K562 (cell line): Measurements from ENCODE around the gene CCR9. TPM values are rescaled to one million over a fixed set of nuclear protein-coding genes. Genes with fewer than 3 reads are reported as not detected.

Experiments
- ATAC-seq: fragments of 200-7000 bp; cut with Tn5 transposase; 3 replicates; pipeline ENCODE4 v1.9.1; 2020; ENCODE audit warnings: moderate library complexity
- BruUV-seq: library from RNA; stranded (reverse); fragments of 400-500 nt; replicated peaks from 2 replicates; lab custom pipeline; 2021; lab: Mats Ljungman, UMichigan
- CTCF ChIA-PET: fragments of 300-600 bp; formaldehyde crosslinking; extraction: SDS; loops from one replicate; lab custom pipeline; 2021; ENCODE audit warnings: low intra/inter-chr PET ratio; lab: Yijun Ruan, JAX
- POLR2A ChIA-PET: fragments of 300-600, 350-650 bp; sonication (Branson Sonifier 250); formaldehyde crosslinking; extraction: SDS; loops from one replicate; lab custom pipeline; 2021; ENCODE audit warnings: antibody characterized with exemption, inconsistent platforms; lab: Yijun Ruan, JAX
- DNase-seq, 4 experiments: peaks; one replicate each; pipeline versions ENCODE4 v3.0.0 to v3.0.0-alpha.2; 2011 to 2018; ENCODE audit warnings: low spot score in 3 of 4, mixed read lengths in 3 of 4; ENCODE audit errors: extremely low read depth in 1 of 4
- FAIRE-seq: peaks from 2 replicates; lab custom pipeline; 2011; peaks lifted over from hg19 to GRCh38; lab: Jason Lieb, UNC
- H2AFZ ChIP-seq: 2 replicates; pipeline ENCODE4 v1.6.0; 2011; ENCODE audit warnings: low read depth, low read length, control low read depth, inconsistent platforms
- H3K27ac ChIP-seq: fragments of 200-600 bp; 3 replicates; pipeline ENCODE4 v1.8.0; 2011; ENCODE audit warnings: low read depth, mild to moderate bottlenecking, control low read depth, inconsistent platforms, low read length, moderate library complexity, mixed read lengths; ENCODE audit errors: extremely low read depth
- H3K27me3 ChIP-seq, 2 experiments: fragments of 300-600 bp in 1 of 2; 2 replicates in 1 of 2; 3 replicates in 1 of 2; pipeline versions ENCODE4 v1.6.0 to v1.8.0; 2011; ENCODE audit warnings: inconsistent platforms in 2 of 2, low read length in 2 of 2, mild to moderate bottlenecking in 1 of 2, mixed read lengths in 1 of 2, moderate library complexity in 1 of 2; ENCODE audit not compliant: control insufficient read depth in 2 of 2, insufficient read depth in 2 of 2
- H3K36me3 ChIP-seq: fragments of 300-600 bp; 3 replicates; pipeline ENCODE4 v1.8.0; 2011; ENCODE audit warnings: mild to moderate bottlenecking, low read length, inconsistent platforms; ENCODE audit not compliant: control insufficient read depth, insufficient read depth
- H3K4me1 ChIP-seq, 2 experiments: fragments of 200-600 bp in 1 of 2; replicated peaks in 1 of 2; 2 replicates in 1 of 2; 3 replicates in 1 of 2; pipeline versions ENCODE4 v1.5.1 to v1.8.0; 2011; ENCODE audit warnings: inconsistent platforms in 2 of 2, low read length in 2 of 2, mild to moderate bottlenecking in 1 of 2, mixed read lengths in 1 of 2, moderate library complexity in 1 of 2; ENCODE audit not compliant: control insufficient read depth in 2 of 2, insufficient read depth in 2 of 2
- H3K4me2 ChIP-seq: 2 replicates; pipeline ENCODE4 v1.6.1; 2011; ENCODE audit warnings: low read length, control low read depth, inconsistent platforms, mixed read lengths; ENCODE audit not compliant: insufficient read depth
- H3K4me3 ChIP-seq: fragments of 200-600 bp; sonication (generic), shearing (Covaris generic); 2 replicates; pipeline ENCODE4 v1.5.1; 2016; ENCODE audit warnings: control low read depth, inconsistent platforms
- H3K79me2 ChIP-seq: fragments of 200-600 bp; 3 replicates; pipeline ENCODE4 v1.8.0; 2011; ENCODE audit warnings: low read length, inconsistent platforms; ENCODE audit not compliant: control insufficient read depth, insufficient read depth
- H3K9ac ChIP-seq, 2 experiments: 2 replicates each; pipeline versions ENCODE4 v1.6.0 to v1.6.1; 2011; ENCODE audit warnings: low read depth in 2 of 2, low read length in 2 of 2, control low read depth in 1 of 2, inconsistent platforms in 1 of 2, mild to moderate bottlenecking in 1 of 2, mixed read lengths in 1 of 2; ENCODE audit not compliant: insufficient read depth in 1 of 2
- H3K9me1 ChIP-seq: one replicate; pipeline ENCODE4 v1.6.0; 2011; ENCODE audit warnings: inconsistent platforms, mild to moderate bottlenecking, low read length, moderate library complexity; ENCODE audit not compliant: control insufficient read depth, insufficient read depth
- H3K9me3 ChIP-seq: replicated peaks from 2 replicates; pipeline ENCODE4 v1.5.1; 2011; ENCODE audit warnings: low read depth, low read length, inconsistent platforms; ENCODE audit not compliant: control insufficient read depth, insufficient read depth
- H4K20me1 ChIP-seq: replicated peaks from 2 replicates; pipeline ENCODE4 v1.6.1; 2011; ENCODE audit warnings: low read length, inconsistent platforms, mixed read lengths; ENCODE audit not compliant: control insufficient read depth, insufficient read depth
- JUN ChIP-seq, 2 experiments: sonication (generic) in 1 of 2; formaldehyde crosslinking in 1 of 2; IDR thresholded peaks; 2 replicates each; pipeline versions ENCODE4 v1.6.1 to v1.8.0; 2012 to 2022; ENCODE audit warnings: borderline replicate concordance in 2 of 2, mild to moderate bottlenecking in 2 of 2, improper control_type of control experiment in 1 of 2, low read depth in 1 of 2, low read length in 1 of 2, missing genetic modification reagents in 1 of 2
- JUND ChIP-seq, 2 experiments: IDR thresholded peaks; 2 replicates in 1 of 2; 3 replicates in 1 of 2; pipeline ENCODE4 v1.6.1; 2011; ENCODE audit warnings: borderline replicate concordance in 2 of 2, low read depth in 2 of 2, low read length in 2 of 2, improper control_type of control experiment in 1 of 2, missing biosample characterization in 1 of 2, missing genetic modification characterization in 1 of 2, missing genetic modification reagents in 1 of 2
- L3MBTL2 ChIP-seq: fragments of 450-650 bp; IDR thresholded peaks from 2 replicates; pipeline ENCODE4 v1.6.1; 2016; ENCODE audit warnings: mild to moderate bottlenecking, moderate library complexity
- MAFF ChIP-seq: IDR thresholded peaks from 2 replicates; pipeline ENCODE4 v1.6.1; 2012; ENCODE audit warnings: low read length, improper control_type of control experiment
- NFATC3 ChIP-seq: fragments of 450-650 bp; IDR thresholded peaks from 2 replicates; pipeline ENCODE4 v1.6.1; 2017; ENCODE audit warnings: mild to moderate bottlenecking
- SPI1 ChIP-seq: IDR thresholded peaks from 2 replicates; pipeline ENCODE4 v1.6.1; 2011; ENCODE audit warnings: low read depth, low read length, control low read depth, borderline replicate concordance
- ZMIZ1 ChIP-seq, 2 experiments: fragments of 150-350 bp in 1 of 2; IDR thresholded peaks; 2 replicates each; pipeline ENCODE4 v1.6.1; 2012 to 2016; ENCODE audit warnings: low read depth in 2 of 2, low read length in 2 of 2, mild to moderate bottlenecking in 1 of 2, moderate library complexity in 1 of 2
- ZNF398 ChIP-seq: fragments of 250-450 bp; sonication (Bioruptor Pico); IDR thresholded peaks from 2 replicates; pipeline ENCODE4 v1.8.0; 2021; ENCODE audit warnings: moderate library complexity, mild to moderate bottlenecking, inconsistent platforms
- WGBS: fragments of 100-300 bp; shearing (Covaris generic); methylation state at CpG from one replicate; pipeline ENCODE4 v1.1.6; 2016; ENCODE audit warnings: low coverage, mixed read lengths; ENCODE audit not compliant: insufficient coverage; ENCODE audit errors: missing lambda C conversion rate; 5-methylcytosine and 5-hydroxymethylcytosine counted together
- in situ Hi-C: fragments of 300-500 bp; cut with MboI; formaldehyde crosslinking; loops from 4 replicates; pipeline ENCODE4 v1.15.0; 2018; ENCODE audit warnings: inconsistent platforms, mixed read lengths
- intact Hi-C: fragments of 100-400 bp; cut with micrococcal nuclease; formaldehyde crosslinking; loops from 2 replicates; pipeline ENCODE4 v1.14.2; 2022
- polyA plus RNA-seq, 8 experiments: library from polyadenylated mRNA; depleted of rRNA in 4 of 8; stranded (reverse) in 5 of 8; unstranded in 3 of 8; fragments of >200 nt; fragmentation: Nextera tagmentation in 2 of 8; fragmentation: Illumina TruSeq in 1 of 8; extraction: Ambion mirVana in 2 of 8; extraction: Trizol in 1 of 8; gene quantifications; 2 replicates each; pipeline versions ENCODE4 v1.2.1 to v1.2.3, GENCODE V29; 2011 to 2014; ENCODE audit warnings: inconsistent platforms in 1 of 8, missing spikeins in 1 of 8
- total RNA-seq, 7 experiments: library from RNA; depleted of rRNA in 6 of 7; stranded (reverse); fragments of >200 nt in 6 of 7; fragmentation: Illumina TruSeq in 2 of 7; extraction: Trizol in 2 of 7; gene quantifications; 2 replicates each; pipeline versions ENCODE4 v1.2.1 to v1.2.3, GENCODE V29; 2011 to 2021; ENCODE audit warnings: low replicate concordance in 1 of 7

CCR9 gene
- total and polyA plus RNA-seq, 9 of the 15 experiments (the other 6 are each of a cell fraction or from before 2014, with no cell fraction given), result not detected

GRCh38 chr3:45858809-45859543, 27.4 kb upstream of the CCR9 start (continued):
- TF ChIP-seq ZMIZ1 (IDR thresholded peaks at IDR 0.05; ENCODE audit: low read depth in 2 of 2, low read length in 2 of 2) (peak in 1 of 2 experiments; percentile 80; a peak in 2 of 4 replicates), SPI1 (peak; percentile 60; the same call in 1 of the 2 replicates)

GRCh38 chr3:45860481-45860880, 25.9 kb upstream of the CCR9 start:
- Histone ChIP-seq H2AFZ (peak overlapping the region; percentile 47; the same call in 1 of the 2 replicates), H3K79me2 (no peaks in the 10 kb centered on the region), H3K9me1 (no peaks in the 10 kb centered on the region), H3K27ac (no peak overlapping the region), H3K4me1 (peaks cover 0 to 29% of the 10 kb centered on the region in 2 experiments; a peak in 2 of 5 replicates), H3K36me3 (no peaks in the 10 kb centered on the region), H3K4me2 (no peak overlapping the region), H3K27me3 (peaks cover 0 to 2% of the 10 kb centered on the region in 2 experiments; a peak in 1 of 5 replicates), H3K4me3 (no peak overlapping the region), H3K9ac (no peak overlapping the region), H4K20me1 (no peaks in the 10 kb centered on the region), H3K9me3 (peaks cover 4% of the 10 kb centered on the region)
- CTCF ChIA-PET, result no interaction called here
- 8% methylated on average over 4 of the region's 4 CpGs for WGBS
- ATAC-seq, result peak; percentile 64
- POLR2A ChIA-PET, result no interaction called here
- intact Hi-C loops (no loop called here), in situ Hi-C loops (no loop called here)
- no peak for FAIRE-seq
- peak in 2 of 4 experiments; percentile 22 to 31 for DNase-seq
- no TSS peak for BruUV-seq
- TF ChIP-seq MAFF (peak; percentile 12; the same call in 1 of the 2 replicates), ZNF398 (no peak), JUND (IDR thresholded peaks at IDR 0.05; ENCODE audit: borderline replicate concordance, low read depth, low read length) (no peak), JUND (tag; IDR thresholded peaks at IDR 0.05; ENCODE audit: borderline replicate concordance, low read depth, low read length) (peak; percentile 28; the same call in 1 of the 3 replicates), JUN (IDR thresholded peaks at IDR 0.05; ENCODE audit: borderline replicate concordance, low read depth, low read length) (no peak), JUN (CRISPR knock-in tag; IDR thresholded peaks at IDR 0.05; ENCODE audit: borderline replicate concordance) (no peak), L3MBTL2 (peak; percentile 91), NFATC3 (no peak)
